HG03060 (cell line): ENCODE measurements around the gene POLR3K.
"Not testable (repeated sequence)": the region's sequence is repeated elsewhere in the genome, so short reads cannot be mapped to it uniquely, and the experiment has no call there.

Experiments used
- ATAC-seq: cut with Tn5 transposase; IDR thresholded peaks from one replicate; pipeline ENCODE4 v1.9.1; 2021; ENCODE audit warnings: low read depth, moderate number of reproducible peaks; ENCODE audit not compliant: unreplicated experiment

POLR3K gene

GRCh38 chr16:24151-24550 is 29.3 kb downstream of the POLR3K start:
- not testable (repeated sequence) for ATAC-seq

GRCh38 chr16:20886-21285 is 32.5 kb downstream of the POLR3K start:
- not testable (repeated sequence) for ATAC-seq

GRCh38 chr16:17062-17765 is 36.2 kb downstream of the POLR3K start:
- ATAC-seq = not testable (repeated sequence)

- ATAC-seq = not testable (repeated sequence)
Observed at GRCh38 chr16:10772-11171, 42.6 kb downstream of the POLR3K start.

- no peak for ATAC-seq
Observed at GRCh38 chr16:9903-10665, 43.3 kb downstream of the POLR3K start.
